SJSA1 (cell line): ENCODE results near the gene CLSTN2. TPM values are rescaled to one million over a fixed set of nuclear protein-coding genes. Genes with fewer than 3 reads are reported as not detected.

Source experiments
- DNase-seq, 2 experiments: peaks; one replicate each; pipeline ENCODE4 v3.0.0-alpha.2; 2015 to 2020; ENCODE audit warnings: low spot score in 2 of 2, low read depth in 1 of 2
- H3K27ac ChIP-seq: fragments of 250-450 bp; sonication (Bioruptor Pico); 2 replicates; pipeline ENCODE4 v1.5.1; 2020; ENCODE audit warnings: mild to moderate bottlenecking, moderate library complexity
- H3K27me3 ChIP-seq: fragments of 250-450 bp; sonication (Bioruptor Pico); replicated peaks from 2 replicates; pipeline ENCODE4 v1.5.1; 2020; ENCODE audit warnings: mild to moderate bottlenecking, moderate library complexity
- H3K36me3 ChIP-seq: fragments of 250-450 bp; sonication (Bioruptor Pico); 2 replicates; pipeline ENCODE4 v1.5.1; 2020; ENCODE audit warnings: mild to moderate bottlenecking
- H3K4me1 ChIP-seq: fragments of 250-450 bp; sonication (Bioruptor Pico); replicated peaks from 2 replicates; pipeline ENCODE4 v1.6.1; 2021; ENCODE audit warnings: mild to moderate bottlenecking
- H3K4me3 ChIP-seq: fragments of 250-450 bp; sonication (Bioruptor Pico); 2 replicates; pipeline ENCODE4 v1.5.1; 2020; ENCODE audit warnings: mild to moderate bottlenecking
- H3K9me3 ChIP-seq: fragments of 250-450 bp; sonication (Bioruptor Pico); replicated peaks from 2 replicates; pipeline ENCODE4 v1.5.1; 2020; ENCODE audit warnings: mild to moderate bottlenecking
- total RNA-seq: library from RNA; depleted of rRNA; stranded (reverse); fragments of >200 nt; shearing (Covaris generic); gene quantifications from 2 replicates; pipeline ENCODE4 v1.2.3, GENCODE V29; 2014

Gene CLSTN2
- total RNA-seq, 1 experiment from 2014 or later, result 0.05 TPM

DNA sequence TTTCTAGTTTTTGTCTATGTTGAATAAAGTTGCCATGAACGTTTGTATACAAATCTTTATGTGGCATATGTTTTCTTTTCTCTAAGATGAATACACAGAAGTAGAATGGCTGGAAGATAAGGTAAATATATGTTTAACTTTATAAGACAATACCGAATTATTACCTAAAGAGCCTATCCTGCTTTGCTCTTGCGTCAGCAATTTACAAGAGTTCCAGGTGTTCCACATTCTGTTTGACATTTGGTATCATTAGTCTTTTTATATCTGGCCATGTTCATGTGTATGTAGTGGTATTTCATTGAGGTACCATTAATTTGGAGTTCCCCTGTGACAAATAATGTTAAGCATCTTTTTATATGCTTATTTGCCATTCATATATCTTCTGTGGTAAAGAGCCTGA lies 668.8 kb downstream of the CLSTN2 start:
- no peak for DNase-seq
- no peak overlapping the region for H3K4me3 ChIP-seq
- H3K36me3 ChIP-seq, result no peaks in the 10 kb centered on the region
- H3K27me3 ChIP-seq, result no peaks in the 10 kb centered on the region
- no peaks in the 10 kb centered on the region for H3K9me3 ChIP-seq
- H3K4me1 ChIP-seq, result no peaks in the 10 kb centered on the region
- no peak overlapping the region for H3K27ac ChIP-seq

DNA sequence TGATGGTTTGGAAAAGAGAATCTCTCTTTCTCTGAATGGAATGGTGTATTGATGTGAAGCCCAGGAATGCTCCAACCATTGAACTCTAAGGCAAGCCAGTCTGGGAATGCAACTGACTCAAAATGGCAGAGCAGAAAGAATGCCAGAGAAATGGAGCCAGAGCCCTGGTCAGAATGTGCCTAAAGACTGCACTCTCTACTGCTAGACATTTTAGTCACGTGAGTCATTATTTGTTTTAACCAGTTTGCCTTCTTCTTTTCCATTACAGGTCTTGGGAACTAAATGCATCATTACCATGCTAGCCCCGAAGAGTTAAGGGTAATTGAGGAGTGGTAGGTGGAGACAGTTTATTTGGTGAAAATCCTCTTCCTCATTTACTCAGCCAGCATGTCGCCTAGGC lies 675.6 kb downstream of the CLSTN2 start:
- no peaks in the 10 kb centered on the region; the same call in 1 of the 2 replicates for H3K9me3 ChIP-seq
- no peak for DNase-seq
- no peaks in the 10 kb centered on the region for H3K27me3 ChIP-seq
- H3K36me3 ChIP-seq, result no peaks in the 10 kb centered on the region
- H3K27ac ChIP-seq, result no peak overlapping the region
- H3K4me3 ChIP-seq, result no peak overlapping the region
- no peaks in the 10 kb centered on the region for H3K4me1 ChIP-seq

DNA sequence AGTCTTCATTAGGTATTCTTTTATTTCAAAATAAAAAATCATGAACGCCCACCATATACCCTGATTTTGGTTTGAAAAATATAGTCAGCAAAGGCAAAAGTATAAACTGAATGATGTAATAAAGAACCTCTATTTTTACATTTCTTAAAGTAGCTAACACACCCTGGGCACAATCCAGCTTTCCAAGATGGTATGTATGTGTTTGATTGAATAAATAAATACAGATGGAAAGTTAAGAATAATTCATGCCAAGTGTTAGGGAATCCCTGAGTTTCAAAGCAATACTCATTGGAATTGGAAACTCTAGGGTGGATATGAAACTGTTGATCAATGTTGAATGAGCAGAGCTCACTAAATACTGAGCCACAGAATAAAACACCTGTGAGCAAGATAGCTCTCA lies 679.0 kb downstream of the CLSTN2 start:
- no peak for DNase-seq
- Histone ChIP-seq H3K27me3 (no peaks in the 10 kb centered on the region), H3K4me1 (no peaks in the 10 kb centered on the region), H3K9me3 (no peaks in the 10 kb centered on the region; the same call in 1 of the 2 replicates), H3K27ac (no peak overlapping the region), H3K4me3 (no peak overlapping the region), H3K36me3 (no peaks in the 10 kb centered on the region)

DNA sequence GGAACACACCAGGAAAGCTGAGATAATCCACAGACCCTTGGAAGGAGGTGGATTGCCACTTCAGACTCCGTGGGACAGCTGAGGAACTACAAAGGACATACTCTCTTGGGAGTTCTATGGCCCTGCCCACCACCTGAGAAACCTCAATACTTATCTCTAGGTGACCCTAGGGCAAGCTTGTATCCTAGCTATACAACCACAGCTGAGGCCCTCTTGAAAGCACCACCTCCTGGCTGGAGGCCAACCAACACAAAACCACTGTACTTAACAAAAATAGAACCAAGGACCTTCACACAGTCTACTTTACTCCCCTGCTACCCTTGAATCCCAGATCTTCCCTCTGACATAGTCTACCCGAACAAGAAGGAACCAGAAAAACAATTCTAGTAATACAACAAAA lies 682.1 kb downstream of the CLSTN2 start:
- H3K9me3 ChIP-seq, result no peaks in the 10 kb centered on the region; the same call in 1 of the 2 replicates

DNA sequence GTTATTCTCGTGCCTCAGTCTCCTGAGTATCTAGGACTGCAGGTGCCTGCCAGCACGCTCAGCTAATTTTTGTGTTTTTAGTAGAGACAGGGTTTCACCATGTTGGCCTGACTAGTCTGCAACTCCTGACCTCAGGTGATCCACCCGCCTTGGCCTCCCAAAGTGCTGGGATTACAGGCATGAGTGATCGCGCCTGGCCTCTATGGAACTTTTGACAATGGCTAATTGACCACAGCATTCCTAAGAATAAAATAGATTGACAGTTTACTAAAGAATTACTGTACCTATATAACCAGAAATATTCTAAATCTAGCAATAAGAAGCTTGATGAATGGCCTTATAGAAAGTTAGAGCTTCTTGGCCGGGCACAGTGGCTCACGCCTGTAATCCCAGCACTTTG lies 691.9 kb downstream of the CLSTN2 start:
- Histone ChIP-seq H3K4me3 (no peak overlapping the region), H3K27ac (no peak overlapping the region), H3K9me3 (no peaks in the 10 kb centered on the region), H3K36me3 (no peaks in the 10 kb centered on the region), H3K27me3 (0 out of 2 replicates have a peak, but pooled peaks cover 2% of the 10 kb centered on the region), H3K4me1 (peaks cover 21% of the 10 kb centered on the region)
- no peak for DNase-seq

More for the DNA sequence above, 682.1 kb downstream of the CLSTN2 start:
- H3K4me3 ChIP-seq, result no peak overlapping the region
- no peak for DNase-seq
- 0 out of 2 replicates have a peak, but pooled peaks cover 3% of the 10 kb centered on the region for H3K27me3 ChIP-seq
- H3K27ac ChIP-seq, result no peak overlapping the region
- no peaks in the 10 kb centered on the region for H3K4me1 ChIP-seq
- no peaks in the 10 kb centered on the region for H3K36me3 ChIP-seq
